ENCODE data around the gene CDK9.
"Not testable (repeated sequence)": the region's sequence is repeated elsewhere in the genome, so short reads cannot be mapped to it uniquely, and the experiment has no call there.

The CDK9 gene

GRCh38 chr9:127828262-127829031, 42.6 kb downstream of the CDK9 start:
- no peak for DNase-seq

GRCh38 chr9:127829205-127829906, 43.5 kb downstream of the CDK9 start:
- DNase-seq, result no peak

GRCh38 chr9:127832248-127832647, 46.4 kb downstream of the CDK9 start:
- no peak for DNase-seq

- DNase-seq, result no peak
These were observed 47.7 kb downstream of the CDK9 start for GRCh38 chr9:127833555-127833954.

- DNase-seq, result no peak
These were observed 50.2 kb downstream of the CDK9 start for GRCh38 chr9:127835991-127836516.

- DNase-seq, result not testable (repeated sequence)
These were observed 50.7 kb downstream of the CDK9 start for GRCh38 chr9:127836561-127836960.

- no peak for DNase-seq
These were observed 51.5 kb downstream of the CDK9 start for GRCh38 chr9:127837346-127837745.

GRCh38 chr9:127838375-127839078, 52.7 kb downstream of the CDK9 start:
- DNase-seq, result no peak

Data from T-helper 1 cell (primary cell).